Sigmoid colon (tissue), 4 donors: ENCODE data around the gene TSHZ1.

ENCODE experiments used
- CTCF ChIP-seq, 4 experiments: fragments of 450-650 bp in 3 of 4; fragments of 200-600 bp in 1 of 4; IDR thresholded peaks; one replicate each; pipeline ENCODE4 v1.5.1; 2016 to 2019; ENCODE audit warnings: antibody characterized with exemption in 4 of 4, mild to moderate bottlenecking in 3 of 4, moderate library complexity in 2 of 4
- POLR2AphosphoS5 ChIP-seq, 4 donors: sonication (generic); formaldehyde crosslinking; IDR thresholded peaks; one replicate each; pipeline ENCODE4 v1.6.1; 2017; ENCODE audit warnings: antibody characterized with exemption in 4 of 4

- no peak for TF ChIP-seq CTCF (IDR thresholded peaks at IDR 0.05)
- TF ChIP-seq POLR2AphosphoS5 (IDR thresholded peaks at IDR 0.05): no peak
Observed at GRCh38 chr18:75235896-75236295, 25.3 kb downstream of the TSHZ1 start.
